HepG2 (cell line): ENCODE data around the gene NCOA3. TPM values are rescaled to one million over a fixed set of nuclear protein-coding genes. Genes with fewer than 3 reads are reported as not detected.

ENCODE experiments used
- ATF1 ChIP-seq: IDR thresholded peaks from 2 replicates; pipeline ENCODE4 v1.6.1; 2016; ENCODE audit warnings: mild to moderate bottlenecking, control low read depth
- GATA4 ChIP-seq: sonication (generic); IDR thresholded peaks from 2 replicates; pipeline ENCODE4 v1.6.1; 2016; ENCODE audit warnings: antibody characterized with exemption, low read depth, borderline replicate concordance
- KLF12 ChIP-seq: sonication (generic); formaldehyde crosslinking; IDR thresholded peaks from 2 replicates; pipeline ENCODE4 v1.4.0; 2020; ENCODE audit warnings: missing genetic modification reagents, borderline replicate concordance
- MED8 ChIP-seq: sonication (generic); formaldehyde crosslinking; IDR thresholded peaks from 2 replicates; pipeline ENCODE4 v1.8.1; 2023; ENCODE audit warnings: mild to moderate bottlenecking, missing genetic modification reagents; ENCODE audit not compliant: insufficient replicate concordance
- NFRKB ChIP-seq: fragments of 450-650 bp; IDR thresholded peaks from 2 replicates; pipeline ENCODE4 v1.6.1; 2017
- PAF1 ChIP-seq: IDR thresholded peaks from 2 replicates; pipeline ENCODE4 v1.6.1; 2016; ENCODE audit warnings: missing genetic modification reagents, missing compliant biosample characterization
- SUZ12 ChIP-seq: fragments of 150-350 bp; IDR thresholded peaks from 2 replicates; pipeline ENCODE4 v1.6.1; 2014; ENCODE audit warnings: low read depth, low read length
- U2AF1 ChIP-seq: fragments of 200-400 bp; formaldehyde crosslinking; optimal IDR thresholded peaks from 2 replicates; pipeline ENCODE3; 2017; ENCODE audit warnings: mild to moderate bottlenecking, low read depth, low read length
- ZFX ChIP-seq: sonication (generic); formaldehyde crosslinking; IDR thresholded peaks from 2 replicates; pipeline ENCODE4 v1.4.0; 2020; ENCODE audit warnings: mild to moderate bottlenecking, low read depth, missing genetic modification reagents, moderate library complexity
- ZNF12 ChIP-seq: sonication (generic); formaldehyde crosslinking; IDR thresholded peaks from 2 replicates; pipeline ENCODE4 v1.5.0; 2020; ENCODE audit warnings: missing genetic modification reagents
- ZNF138 ChIP-seq: sonication (generic); formaldehyde crosslinking; IDR thresholded peaks from 2 replicates; pipeline ENCODE4 v1.5.0; 2020; ENCODE audit warnings: mild to moderate bottlenecking, low read depth, missing genetic modification reagents
- ZNF235 ChIP-seq: sonication (generic); formaldehyde crosslinking; IDR thresholded peaks from 2 replicates; pipeline ENCODE4 v1.8.1; 2023; ENCODE audit warnings: mild to moderate bottlenecking, missing genetic modification reagents, borderline replicate concordance
- ZNF30 ChIP-seq: sonication (generic); formaldehyde crosslinking; IDR thresholded peaks from 2 replicates; pipeline ENCODE4 v1.5.0; 2020; ENCODE audit warnings: mild to moderate bottlenecking, missing genetic modification reagents
- ZNF367 ChIP-seq: sonication (generic); formaldehyde crosslinking; IDR thresholded peaks from 2 replicates; pipeline ENCODE4 v1.4.0; 2020; ENCODE audit warnings: missing genetic modification reagents, borderline replicate concordance
- ZNF44 ChIP-seq: sonication (generic); formaldehyde crosslinking; IDR thresholded peaks from 2 replicates; pipeline ENCODE4 v1.5.1; 2020; ENCODE audit warnings: mild to moderate bottlenecking, missing genetic modification reagents
- ZNF549 ChIP-seq: sonication (generic); formaldehyde crosslinking; IDR thresholded peaks from 2 replicates; pipeline ENCODE4 v1.5.0; 2020; ENCODE audit warnings: missing genetic modification reagents
- ZNF556 ChIP-seq: sonication (generic); formaldehyde crosslinking; IDR thresholded peaks from 2 replicates; pipeline ENCODE4 v1.4.0; 2020; ENCODE audit warnings: mild to moderate bottlenecking, missing genetic modification reagents, borderline replicate concordance
- ZNF670 ChIP-seq: sonication (generic); formaldehyde crosslinking; IDR thresholded peaks from 2 replicates; pipeline ENCODE4 v1.8.0; 2022; ENCODE audit warnings: mild to moderate bottlenecking, missing genetic modification reagents, borderline replicate concordance
- ZNF678 ChIP-seq: sonication (generic); formaldehyde crosslinking; IDR thresholded peaks from 2 replicates; pipeline ENCODE4 v1.4.0; 2020; ENCODE audit warnings: mild to moderate bottlenecking, missing genetic modification reagents
- polyA plus RNA-seq, 8 experiments: library from polyadenylated mRNA; depleted of rRNA in 3 of 8; stranded (reverse) in 7 of 8; unstranded in 1 of 8; fragments of >200 nt; fragmentation: Illumina TruSeq in 4 of 8; extraction: Trizol in 4 of 8; gene quantifications; 2 replicates each; pipeline versions ENCODE4 v1.2.1 to v1.2.3, GENCODE V29; 2011 to 2016; ENCODE audit warnings: low read depth in 4 of 8, missing spikeins in 1 of 8, mixed read lengths in 1 of 8; ENCODE audit not compliant: insufficient read depth in 1 of 8
- total RNA-seq, 5 experiments: library from RNA; depleted of rRNA; stranded (reverse); fragments of >200 nt; fragmentation: Illumina TruSeq; extraction: Trizol; gene quantifications; 2 replicates each; pipeline ENCODE4 v1.2.3, GENCODE V29; 2016; ENCODE audit warnings: low read depth in 1 of 5
- TF ChIP-seq, protein P1 (sequence below): sonication (generic); formaldehyde crosslinking; IDR thresholded peaks from 2 replicates; pipeline ENCODE4 v1.5.0; 2020; ENCODE audit warnings: missing genetic modification reagents
- TF ChIP-seq, protein P2 (sequence below): sonication (generic); formaldehyde crosslinking; IDR thresholded peaks from 2 replicates; pipeline ENCODE4 v1.4.0; 2020; ENCODE audit warnings: missing genetic modification reagents, borderline replicate concordance
- TF ChIP-seq, protein P3 (sequence below): IDR thresholded peaks from 2 replicates; pipeline ENCODE4 v1.6.1; 2012; ENCODE audit warnings: low read depth, low read length, improper control_type of control experiment
- TF ChIP-seq, protein P4 (sequence below): sonication (generic); formaldehyde crosslinking; IDR thresholded peaks from 2 replicates; pipeline ENCODE4 v1.8.0; 2022; ENCODE audit warnings: mild to moderate bottlenecking, missing genetic modification reagents, moderate library complexity

The NCOA3 gene
- total and polyA plus RNA-seq, 2 of the 13 experiments (the other 11 are each of a cell fraction or from before 2014, with no cell fraction given) = 35.0 to 56.8 TPM

DNA sequence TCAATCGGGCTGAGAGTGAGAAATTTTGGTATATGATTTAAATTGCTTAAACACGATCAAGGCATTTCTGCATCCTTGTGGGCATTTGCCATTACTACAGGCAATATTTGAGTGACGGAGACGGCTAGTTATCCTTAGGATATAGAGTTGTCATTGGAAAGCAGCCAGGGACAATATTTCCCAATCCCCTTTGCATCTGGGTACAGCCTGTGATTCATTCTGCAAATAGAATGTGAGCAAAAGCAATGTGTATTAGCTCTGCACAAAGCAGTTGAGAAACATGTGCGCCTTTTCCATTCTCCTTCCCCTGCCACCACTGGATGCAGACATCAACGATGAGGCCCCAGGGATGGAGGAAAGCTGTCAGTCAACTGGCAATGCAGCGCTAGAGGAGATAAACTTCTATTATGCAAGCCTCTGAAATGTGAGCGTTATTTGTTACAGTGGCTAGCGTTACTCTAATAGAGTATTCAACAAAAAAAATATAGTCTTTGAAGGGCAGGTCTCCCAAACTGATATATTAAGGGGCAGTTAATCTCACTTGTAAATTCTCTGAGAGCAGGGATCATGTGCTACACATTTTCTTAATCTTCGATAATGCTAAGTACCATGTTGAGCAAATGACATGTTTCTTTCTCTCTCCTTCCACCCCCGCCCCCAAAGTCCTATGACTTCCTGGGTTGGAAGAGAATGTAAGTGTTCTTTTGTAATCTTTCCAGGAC lies 37.1 kb upstream of the NCOA3 start (continued):
- TF ChIP-seq, protein P1, sequence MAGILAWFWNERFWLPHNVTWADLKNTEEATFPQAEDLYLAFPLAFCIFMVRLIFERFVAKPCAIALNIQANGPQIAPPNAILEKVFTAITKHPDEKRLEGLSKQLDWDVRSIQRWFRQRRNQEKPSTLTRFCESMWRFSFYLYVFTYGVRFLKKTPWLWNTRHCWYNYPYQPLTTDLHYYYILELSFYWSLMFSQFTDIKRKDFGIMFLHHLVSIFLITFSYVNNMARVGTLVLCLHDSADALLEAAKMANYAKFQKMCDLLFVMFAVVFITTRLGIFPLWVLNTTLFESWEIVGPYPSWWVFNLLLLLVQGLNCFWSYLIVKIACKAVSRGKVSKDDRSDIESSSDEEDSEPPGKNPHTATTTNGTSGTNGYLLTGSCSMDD (CRISPR knock-in tag) = no peak
- TF ChIP-seq NFRKB = no peak
- peak; percentile 94 for TF ChIP-seq ZNF44 (CRISPR knock-in tag)
- peak; percentile 75 for TF ChIP-seq MED8
- TF ChIP-seq ZNF670 (CRISPR knock-in tag) = peak; percentile 97; the same call in 1 of the 2 replicates
- no peak for TF ChIP-seq SUZ12
- 0 out of 2 replicates have a peak, but pooled peaks have one; percentile 64 for TF ChIP-seq PAF1 (CRISPR knock-in tag)
- TF ChIP-seq, protein P2, sequence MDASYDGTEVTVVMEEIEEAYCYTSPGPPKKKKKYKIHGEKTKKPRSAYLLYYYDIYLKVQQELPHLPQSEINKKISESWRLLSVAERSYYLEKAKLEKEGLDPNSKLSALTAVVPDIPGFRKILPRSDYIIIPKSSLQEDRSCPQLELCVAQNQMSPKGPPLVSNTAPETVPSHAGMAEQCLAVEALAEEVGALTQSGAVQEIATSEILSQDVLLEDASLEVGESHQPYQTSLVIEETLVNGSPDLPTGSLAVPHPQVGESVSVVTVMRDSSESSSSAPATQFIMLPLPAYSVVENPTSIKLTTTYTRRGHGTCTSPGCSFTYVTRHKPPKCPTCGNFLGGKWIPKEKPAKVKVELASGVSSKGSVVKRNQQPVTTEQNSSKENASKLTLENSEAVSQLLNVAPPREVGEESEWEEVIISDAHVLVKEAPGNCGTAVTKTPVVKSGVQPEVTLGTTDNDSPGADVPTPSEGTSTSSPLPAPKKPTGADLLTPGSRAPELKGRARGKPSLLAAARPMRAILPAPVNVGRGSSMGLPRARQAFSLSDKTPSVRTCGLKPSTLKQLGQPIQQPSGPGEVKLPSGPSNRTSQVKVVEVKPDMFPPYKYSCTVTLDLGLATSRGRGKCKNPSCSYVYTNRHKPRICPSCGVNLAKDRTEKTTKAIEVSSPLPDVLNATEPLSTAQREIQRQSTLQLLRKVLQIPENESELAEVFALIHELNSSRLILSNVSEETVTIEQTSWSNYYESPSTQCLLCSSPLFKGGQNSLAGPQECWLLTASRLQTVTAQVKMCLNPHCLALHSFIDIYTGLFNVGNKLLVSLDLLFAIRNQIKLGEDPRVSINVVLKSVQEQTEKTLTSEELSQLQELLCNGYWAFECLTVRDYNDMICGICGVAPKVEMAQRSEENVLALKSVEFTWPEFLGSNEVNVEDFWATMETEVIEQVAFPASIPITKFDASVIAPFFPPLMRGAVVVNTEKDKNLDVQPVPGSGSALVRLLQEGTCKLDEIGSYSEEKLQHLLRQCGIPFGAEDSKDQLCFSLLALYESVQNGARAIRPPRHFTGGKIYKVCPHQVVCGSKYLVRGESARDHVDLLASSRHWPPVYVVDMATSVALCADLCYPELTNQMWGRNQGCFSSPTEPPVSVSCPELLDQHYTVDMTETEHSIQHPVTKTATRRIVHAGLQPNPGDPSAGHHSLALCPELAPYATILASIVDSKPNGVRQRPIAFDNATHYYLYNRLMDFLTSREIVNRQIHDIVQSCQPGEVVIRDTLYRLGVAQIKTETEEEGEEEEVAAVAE (CRISPR knock-in tag) = peak; percentile 95
- no peak for TF ChIP-seq ZNF367
- TF ChIP-seq ZNF138 (CRISPR knock-in tag) = no peak
- TF ChIP-seq U2AF1 = no peak
- peak; percentile 80 for TF ChIP-seq ATF1 (CRISPR knock-in tag)
- TF ChIP-seq, protein P3, sequence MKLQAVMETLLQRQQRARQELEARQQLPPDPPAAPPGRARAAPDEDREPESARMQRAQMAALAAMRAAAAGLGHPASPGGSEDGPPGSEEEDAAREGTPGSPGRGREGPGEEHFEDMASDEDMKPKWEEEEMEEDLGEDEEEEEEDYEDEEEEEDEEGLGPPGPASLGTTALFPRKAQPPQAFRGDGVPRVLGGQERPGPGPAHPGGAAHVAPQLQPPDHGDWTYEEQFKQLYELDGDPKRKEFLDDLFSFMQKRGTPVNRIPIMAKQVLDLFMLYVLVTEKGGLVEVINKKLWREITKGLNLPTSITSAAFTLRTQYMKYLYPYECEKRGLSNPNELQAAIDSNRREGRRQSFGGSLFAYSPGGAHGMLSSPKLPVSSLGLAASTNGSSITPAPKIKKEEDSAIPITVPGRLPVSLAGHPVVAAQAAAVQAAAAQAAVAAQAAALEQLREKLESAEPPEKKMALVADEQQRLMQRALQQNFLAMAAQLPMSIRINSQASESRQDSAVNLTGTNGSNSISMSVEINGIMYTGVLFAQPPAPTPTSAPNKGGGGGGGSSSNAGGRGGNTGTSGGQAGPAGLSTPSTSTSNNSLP = peak; percentile 99
- TF ChIP-seq ZNF235 (CRISPR knock-in tag) = no peak
- TF ChIP-seq ZNF556 (CRISPR knock-in tag) = peak; percentile 90; the same call in 1 of the 2 replicates
- no peak for TF ChIP-seq ZNF549 (CRISPR knock-in tag)
- TF ChIP-seq ZNF12 (CRISPR knock-in tag) = peak; percentile 98
- no peak for TF ChIP-seq KLF12 (CRISPR knock-in tag)
- 0 out of 2 replicates have a peak, but pooled peaks have one; percentile 69 for TF ChIP-seq GATA4
- TF ChIP-seq, protein P4, sequence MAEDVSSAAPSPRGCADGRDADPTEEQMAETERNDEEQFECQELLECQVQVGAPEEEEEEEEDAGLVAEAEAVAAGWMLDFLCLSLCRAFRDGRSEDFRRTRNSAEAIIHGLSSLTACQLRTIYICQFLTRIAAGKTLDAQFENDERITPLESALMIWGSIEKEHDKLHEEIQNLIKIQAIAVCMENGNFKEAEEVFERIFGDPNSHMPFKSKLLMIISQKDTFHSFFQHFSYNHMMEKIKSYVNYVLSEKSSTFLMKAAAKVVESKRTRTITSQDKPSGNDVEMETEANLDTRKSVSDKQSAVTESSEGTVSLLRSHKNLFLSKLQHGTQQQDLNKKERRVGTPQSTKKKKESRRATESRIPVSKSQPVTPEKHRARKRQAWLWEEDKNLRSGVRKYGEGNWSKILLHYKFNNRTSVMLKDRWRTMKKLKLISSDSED = no peak
- peak; percentile 60; the same call in 1 of the 2 replicates for TF ChIP-seq ZFX (CRISPR knock-in tag)
- no peak for TF ChIP-seq ZNF30 (CRISPR knock-in tag)
- TF ChIP-seq ZNF678 (CRISPR knock-in tag) = 0 out of 2 replicates have a peak, but pooled peaks have one; percentile 22
